IPS DF 4.7 (cell line): Measurements from ENCODE around the gene PITPNM2.

Experiments
- DNase-seq: peaks from one replicate; pipeline ENCODE4 v3.0.0-alpha.2; 2013; ENCODE audit warnings: low spot score; ENCODE audit errors: extremely low read depth

Gene PITPNM2

GRCh38 chr12:123143736-123144461, 7.0 kb downstream of the PITPNM2 start:
- DNase-seq: no peak

- DNase-seq: no peak
These were observed 7.8 kb downstream of the PITPNM2 start for GRCh38 chr12:123142921-123143735.

GRCh38 chr12:123142518-123142840, 8.4 kb downstream of the PITPNM2 start:
- no peak for DNase-seq

GRCh38 chr12:123141615-123142517, 9.0 kb downstream of the PITPNM2 start:
- DNase-seq: no peak

- no peak for DNase-seq
These were observed 9.9 kb downstream of the PITPNM2 start for GRCh38 chr12:123140676-123141614.

GRCh38 chr12:123139926-123140675, 10.8 kb downstream of the PITPNM2 start:
- no peak for DNase-seq

GRCh38 chr12:123135688-123136087, 15.2 kb downstream of the PITPNM2 start:
- DNase-seq: no peak

GRCh38 chr12:123134826-123135225, 16.1 kb downstream of the PITPNM2 start:
- no peak for DNase-seq

- DNase-seq: no peak
These were observed 16.6 kb downstream of the PITPNM2 start for GRCh38 chr12:123134271-123134671.

- DNase-seq: no peak
These were observed 17.2 kb downstream of the PITPNM2 start for GRCh38 chr12:123133701-123134100.

GRCh38 chr12:123132951-123133619, 17.8 kb downstream of the PITPNM2 start:
- DNase-seq: no peak

- no peak for DNase-seq
These were observed 18.9 kb downstream of the PITPNM2 start for GRCh38 chr12:123131879-123132402.

GRCh38 chr12:123131291-123131832, 19.5 kb downstream of the PITPNM2 start:
- no peak for DNase-seq

GRCh38 chr12:123129621-123130020, 21.3 kb downstream of the PITPNM2 start:
- DNase-seq: no peak

GRCh38 chr12:123127182-123127495, 23.8 kb downstream of the PITPNM2 start:
- no peak for DNase-seq

- no peak for DNase-seq
These were observed 24.4 kb downstream of the PITPNM2 start for GRCh38 chr12:123126294-123127181.

- DNase-seq: no peak
These were observed 28.3 kb downstream of the PITPNM2 start for GRCh38 chr12:123122626-123123025.

GRCh38 chr12:123121670-123122069, 29.2 kb downstream of the PITPNM2 start:
- no peak for DNase-seq
